Left renal cortex interstitium (tissue), 4 donors: ENCODE data around the gene HEMK1. TPM values are rescaled to one million over a fixed set of nuclear protein-coding genes. Genes with fewer than 3 reads are reported as not detected.
A peak's percentile ranks its signal among the peaks of the same experiment; 100 is the strongest.

ENCODE experiments used
- DNase-seq, 4 donors: peaks; one replicate each; pipeline ENCODE4 v3.0.0-alpha.2; 2013; ENCODE audit warnings: low read depth in 4 of 4, low spot score in 2 of 4, missing footprints in 1 of 4
- polyA plus RNA-seq, 4 donors: library from polyadenylated mRNA; unstranded; fragments of 120-200 nt; gene quantifications; one replicate each; pipeline ENCODE4 v1.2.1, GENCODE V29; 2013; ENCODE audit not compliant: insufficient read length in 4 of 4

Gene HEMK1
- polyA plus RNA-seq, 4 donors, result 18.7 to 32.1 (median 25.6) TPM

GRCh38 chr3:50599115-50599715 lies 29.9 kb downstream of the HEMK1 start:
- DNase-seq, result no peak

GRCh38 chr3:50599716-50600118 lies 30.4 kb downstream of the HEMK1 start:
- no peak for DNase-seq

GRCh38 chr3:50600141-50600753 lies 30.9 kb downstream of the HEMK1 start:
- DNase-seq, result no peak

- peak in 3 of 4 donors; percentile 82 to 89 (median 88) for DNase-seq
Observed at GRCh38 chr3:50600841-50601591, 31.7 kb downstream of the HEMK1 start.

- DNase-seq, result no peak
Observed at GRCh38 chr3:50602595-50603191, 33.4 kb downstream of the HEMK1 start.

- no peak for DNase-seq
Observed at GRCh38 chr3:50603261-50604109, 34.2 kb downstream of the HEMK1 start.

- DNase-seq, result no peak
Observed at GRCh38 chr3:50604110-50604621, 34.8 kb downstream of the HEMK1 start.

- no peak for DNase-seq
Observed at GRCh38 chr3:50604628-50605588, 35.6 kb downstream of the HEMK1 start.

- no peak for DNase-seq
Observed at GRCh38 chr3:50605901-50606326, 36.6 kb downstream of the HEMK1 start.

GRCh38 chr3:50606596-50606995 lies 37.3 kb downstream of the HEMK1 start:
- DNase-seq, result no peak

GRCh38 chr3:50607271-50608091 lies 38.2 kb downstream of the HEMK1 start:
- DNase-seq, result no peak

GRCh38 chr3:50608278-50608677 lies 39.0 kb downstream of the HEMK1 start:
- DNase-seq, result no peak

- DNase-seq, result no peak
Observed at GRCh38 chr3:50609071-50609762, 39.9 kb downstream of the HEMK1 start.

GRCh38 chr3:50609763-50610085 lies 40.4 kb downstream of the HEMK1 start:
- DNase-seq, result no peak

- no peak for DNase-seq
Observed at GRCh38 chr3:50610181-50610971, 41.1 kb downstream of the HEMK1 start.

GRCh38 chr3:50610992-50611463 lies 41.7 kb downstream of the HEMK1 start:
- no peak for DNase-seq
